Ovary (tissue), 3 donors: ENCODE data around the gene COMMD8.

ENCODE experiments used
- POLR2A ChIP-seq: fragments of 450-650 bp; IDR thresholded peaks from one replicate; pipeline ENCODE4 v1.6.1; 2017; ENCODE audit warnings: antibody characterized with exemption, mild to moderate bottlenecking, moderate library complexity
- TF ChIP-seq, protein P1 (sequence below), 3 donors: fragments of 450-650 bp in 2 of 3; fragments of 200-600 bp in 1 of 3; IDR thresholded peaks; one replicate each; pipeline versions ENCODE4 v1.5.1 to v1.8.0; 2016 to 2022; ENCODE audit warnings: antibody characterized with exemption in 3 of 3, mild to moderate bottlenecking in 1 of 3
- donor health status: DM: no; HTN: no; CAD: no.

DNA sequence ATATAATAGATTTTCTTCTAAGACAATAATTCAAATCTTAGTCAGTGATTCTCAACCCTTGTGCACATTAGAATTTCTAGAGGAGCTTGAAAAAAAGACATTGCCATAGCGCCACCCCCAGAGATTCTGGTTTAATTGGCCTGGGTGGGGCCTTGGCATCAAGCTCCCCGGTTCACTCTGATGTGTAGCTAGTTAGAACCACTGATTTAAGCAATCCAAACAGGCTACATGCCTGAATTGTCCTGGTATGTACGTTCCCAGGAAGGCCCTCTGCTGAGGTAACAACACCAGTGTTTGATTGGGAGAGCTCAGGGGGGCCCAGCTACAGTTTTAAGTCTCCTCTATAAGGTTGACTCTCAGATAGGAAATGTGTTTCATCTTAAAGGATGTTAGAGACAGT, 20.2 kb upstream of the COMMD8 start:
- TF ChIP-seq, protein P1, sequence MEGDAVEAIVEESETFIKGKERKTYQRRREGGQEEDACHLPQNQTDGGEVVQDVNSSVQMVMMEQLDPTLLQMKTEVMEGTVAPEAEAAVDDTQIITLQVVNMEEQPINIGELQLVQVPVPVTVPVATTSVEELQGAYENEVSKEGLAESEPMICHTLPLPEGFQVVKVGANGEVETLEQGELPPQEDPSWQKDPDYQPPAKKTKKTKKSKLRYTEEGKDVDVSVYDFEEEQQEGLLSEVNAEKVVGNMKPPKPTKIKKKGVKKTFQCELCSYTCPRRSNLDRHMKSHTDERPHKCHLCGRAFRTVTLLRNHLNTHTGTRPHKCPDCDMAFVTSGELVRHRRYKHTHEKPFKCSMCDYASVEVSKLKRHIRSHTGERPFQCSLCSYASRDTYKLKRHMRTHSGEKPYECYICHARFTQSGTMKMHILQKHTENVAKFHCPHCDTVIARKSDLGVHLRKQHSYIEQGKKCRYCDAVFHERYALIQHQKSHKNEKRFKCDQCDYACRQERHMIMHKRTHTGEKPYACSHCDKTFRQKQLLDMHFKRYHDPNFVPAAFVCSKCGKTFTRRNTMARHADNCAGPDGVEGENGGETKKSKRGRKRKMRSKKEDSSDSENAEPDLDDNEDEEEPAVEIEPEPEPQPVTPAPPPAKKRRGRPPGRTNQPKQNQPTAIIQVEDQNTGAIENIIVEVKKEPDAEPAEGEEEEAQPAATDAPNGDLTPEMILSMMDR (IDR thresholded peaks at IDR 0.05) = no peak
- no peak for TF ChIP-seq POLR2A
